ENCODE measurements around the gene FANCE. TPM values are rescaled to one million over a fixed set of nuclear protein-coding genes. Genes with fewer than 3 reads are reported as not detected.

Gene FANCE
- polyA plus RNA-seq, 3 donors, result 9.7 to 10.8 (median 10.6) TPM

Other genes starting within 250 kb of the FANCE start
- 10 to 100 TPM; 44.7 to 62.8 (median 55.7) TPM for gene SCUBE3, start 238.4 kb upstream of the FANCE start, polyA plus RNA-seq (ENCODE audit: insufficient read length in 3 of 3)
- 10 to 100 TPM; 47.7 to 69.0 (median 64.2) TPM for gene ZNF76, start 192.6 kb upstream of the FANCE start, polyA plus RNA-seq (ENCODE audit: insufficient read length in 3 of 3)
- 1 to 10 TPM; 4.5 to 5.7 (median 4.7) TPM for gene DEF6, start 154.5 kb upstream of the FANCE start, polyA plus RNA-seq (ENCODE audit: insufficient read length in 3 of 3)
- 10 to 100 TPM; 25.8 to 28.7 (median 27.8) TPM for gene PPARD, start 109.8 kb upstream of the FANCE start, polyA plus RNA-seq (ENCODE audit: insufficient read length in 3 of 3)
- 1,000 to 10,000 TPM; 1,930 to 2,148 (median 1,961) TPM for gene RPL10A, start 16.1 kb downstream of the FANCE start, polyA plus RNA-seq (ENCODE audit: insufficient read length in 3 of 3)
- 10 to 100 TPM; 52.8 to 62.5 (median 53.0) TPM for gene TEAD3, start 44.7 kb downstream of the FANCE start, polyA plus RNA-seq (ENCODE audit: insufficient read length in 3 of 3)
- 1 to 10 TPM; 1.7 to 4.2 (median 3.4) TPM for gene TULP1, start 60.6 kb downstream of the FANCE start, polyA plus RNA-seq (ENCODE audit: insufficient read length in 3 of 3)
- gene FKBP5, start 236.6 kb downstream of the FANCE start, polyA plus RNA-seq (ENCODE audit: insufficient read length in 3 of 3), result 10 to 100 TPM; 20.6 to 26.9 (median 24.9) TPM